ENCODE results near the gene DPEP3.
A peak's percentile ranks its signal among the peaks of the same experiment; 100 is the strongest.
"Not testable (repeated sequence)": the region's sequence is repeated elsewhere in the genome, so short reads cannot be mapped to it uniquely, and the experiment has no call there.

DPEP3 gene

GRCh38 chr16:67993207-67994039 is 13.1 kb upstream of the DPEP3 start:
- DNase-seq = peak; percentile 85

- DNase-seq = no peak
These were observed 12.4 kb upstream of the DPEP3 start for GRCh38 chr16:67992661-67993206.

- no peak for DNase-seq
These were observed 9.7 kb upstream of the DPEP3 start for GRCh38 chr16:67990018-67990386.

GRCh38 chr16:67989322-67990017 is 9.2 kb upstream of the DPEP3 start:
- no peak for DNase-seq

GRCh38 chr16:67988675-67989074 is 8.4 kb upstream of the DPEP3 start:
- no peak for DNase-seq

- no peak for DNase-seq
These were observed 7.3 kb upstream of the DPEP3 start for GRCh38 chr16:67987460-67988160.

GRCh38 chr16:67986949-67987348 is 6.7 kb upstream of the DPEP3 start:
- no peak for DNase-seq

- no peak for DNase-seq
These were observed 1.9 kb upstream of the DPEP3 start for GRCh38 chr16:67982011-67982696.

- no peak for DNase-seq
These were observed 2.7 kb downstream of the DPEP3 start for GRCh38 chr16:67977469-67978227.

- DNase-seq = no peak
These were observed 3.3 kb downstream of the DPEP3 start for GRCh38 chr16:67977005-67977404.

GRCh38 chr16:67976205-67976604 is 4.1 kb downstream of the DPEP3 start:
- DNase-seq = no peak

GRCh38 chr16:67975321-67976105 is 4.8 kb downstream of the DPEP3 start:
- no peak for DNase-seq

- DNase-seq = not testable (repeated sequence)
These were observed 8.0 kb downstream of the DPEP3 start for GRCh38 chr16:67972285-67972684.

GRCh38 chr16:67971111-67971510 is 9.2 kb downstream of the DPEP3 start:
- DNase-seq = no peak

GRCh38 chr16:67969254-67970039 is 10.9 kb downstream of the DPEP3 start:
- DNase-seq = no peak

- peak; percentile 87 for DNase-seq
These were observed 11.7 kb downstream of the DPEP3 start, which contains the start of gene SLC12A4 for GRCh38 chr16:67968400-67969253. SLC12A4 (minus strand) TSS chr16:67968637; CDS start chr16:67968553, 84 bp downstream.

- DNase-seq = no peak
These were observed 12.3 kb downstream of the DPEP3 start for GRCh38 chr16:67967958-67968399.

GRCh38 chr16:67967183-67967957 is 12.9 kb downstream of the DPEP3 start:
- no peak for DNase-seq
